Activated naive CD8-positive, alpha-beta T cell treated with anti-CD3 and anti-CD28 coated beads for 36 hours (primary cell): ENCODE measurements around the gene SPRY1. TPM values are rescaled to one million over a fixed set of nuclear protein-coding genes. Genes with fewer than 3 reads are reported as not detected.
A peak's percentile ranks its signal among the peaks of the same experiment; 100 is the strongest.

ENCODE experiments used
- DNase-seq: peaks from one replicate; pipeline ENCODE4 v3.0.0; 2021
- H3K27ac Mint-ChIP-seq: one replicate; pipeline ENCODE4 v1.8.0; 2022; ENCODE audit warnings: mild to moderate bottlenecking, moderate library complexity, mixed read lengths
- H3K27me3 Mint-ChIP-seq: one replicate; pipeline ENCODE4 v1.8.0; 2022; ENCODE audit warnings: mild to moderate bottlenecking, mixed read lengths
- H3K36me3 Mint-ChIP-seq: one replicate; pipeline ENCODE4 v1.8.0; 2021; ENCODE audit warnings: mild to moderate bottlenecking, mixed read lengths
- H3K4me1 Mint-ChIP-seq: one replicate; pipeline ENCODE4 v1.8.0; 2021; ENCODE audit warnings: mixed read lengths
- H3K4me3 Mint-ChIP-seq: one replicate; pipeline ENCODE4 v1.8.0; 2022; ENCODE audit warnings: mild to moderate bottlenecking, moderate library complexity, mixed read lengths
- H3K9me3 Mint-ChIP-seq: one replicate; pipeline ENCODE4 v1.8.0; 2022; ENCODE audit warnings: mixed read lengths
- total RNA-seq, 2 experiments: library from RNA; stranded (reverse); gene quantifications; one replicate each; pipeline ENCODE4 v1.2.3, GENCODE V29; 2021

The SPRY1 gene
- total RNA-seq, 2 experiments from 2014 or later: 91.1 to 93.0 TPM

DNA sequence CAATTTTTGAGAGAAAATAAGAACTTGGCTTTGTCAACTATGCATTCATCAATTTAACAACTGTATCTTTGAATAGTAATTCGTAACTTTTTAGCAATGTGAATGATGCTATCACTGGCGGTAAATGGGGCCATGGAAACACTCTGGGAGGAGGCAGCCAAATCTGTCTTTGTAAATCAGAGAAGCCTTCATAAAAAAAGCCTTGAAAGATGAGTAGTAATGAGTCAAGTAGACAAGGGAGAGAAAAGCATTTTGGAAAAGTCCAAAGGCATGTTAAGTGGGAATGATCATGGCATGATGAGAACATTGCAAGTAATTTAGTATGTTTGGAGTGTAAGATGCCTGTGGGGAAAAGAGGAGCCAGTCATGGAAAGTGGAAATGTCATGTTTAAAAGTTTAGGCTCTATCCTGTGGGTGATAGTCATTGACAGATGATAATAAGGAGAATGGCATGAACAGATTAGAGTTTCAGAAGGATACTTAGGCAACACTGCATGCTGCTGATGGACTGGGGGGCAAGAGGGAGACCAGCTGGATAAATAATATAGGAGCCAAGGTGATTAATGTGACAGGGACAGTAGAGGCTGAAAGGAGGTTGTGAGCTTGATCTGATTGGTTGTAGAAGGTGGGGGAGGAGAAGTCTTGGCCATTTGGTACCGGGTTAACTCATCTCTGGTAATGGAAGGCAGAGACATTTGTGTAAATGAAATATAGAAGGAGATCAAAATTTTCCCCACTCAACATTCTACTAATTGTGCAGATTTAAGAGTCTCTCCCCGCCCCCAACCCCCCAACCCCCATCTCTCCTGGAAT is 16.3 kb downstream of the SPRY1 start:
- Mint-ChIP-seq H3K9me3 (peaks cover 4% of the 10 kb centered on the region), H3K4me3 (peak overlapping the region; percentile 26), H3K4me1 (peaks cover 48% of the 10 kb centered on the region), H3K27me3 (no peaks in the 10 kb centered on the region), H3K27ac (peak overlapping the region; percentile 83), H3K36me3 (peaks cover 7% of the 10 kb centered on the region)
- no peak for DNase-seq

DNA sequence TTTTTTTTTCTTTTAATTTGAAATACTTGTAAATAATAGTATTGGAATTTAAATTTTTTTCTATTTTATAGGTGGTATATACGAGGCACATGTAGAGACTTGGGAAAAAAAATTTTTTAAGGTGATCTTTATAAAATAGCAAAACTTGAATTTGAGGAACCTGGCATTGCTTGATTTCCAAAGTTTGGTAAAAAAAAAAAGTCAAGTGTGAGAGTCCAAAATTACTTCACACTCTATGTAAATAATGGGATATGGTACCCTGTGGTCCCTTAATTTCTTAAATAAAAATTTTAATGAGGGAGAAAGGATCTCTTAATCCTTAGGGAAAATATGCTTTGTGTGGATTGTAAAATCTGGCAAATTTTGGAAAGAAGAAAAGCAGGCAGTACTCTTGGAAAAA is 19.0 kb downstream of the SPRY1 start:
- no peak overlapping the region for H3K4me3 Mint-ChIP-seq
- no peaks in the 10 kb centered on the region for H3K27me3 Mint-ChIP-seq
- H3K27ac Mint-ChIP-seq: peak overlapping the region; percentile 87
- no peak for DNase-seq
- peaks cover 4% of the 10 kb centered on the region for H3K9me3 Mint-ChIP-seq
- peaks cover 69% of the 10 kb centered on the region for H3K4me1 Mint-ChIP-seq
- peaks cover 6% of the 10 kb centered on the region for H3K36me3 Mint-ChIP-seq

DNA sequence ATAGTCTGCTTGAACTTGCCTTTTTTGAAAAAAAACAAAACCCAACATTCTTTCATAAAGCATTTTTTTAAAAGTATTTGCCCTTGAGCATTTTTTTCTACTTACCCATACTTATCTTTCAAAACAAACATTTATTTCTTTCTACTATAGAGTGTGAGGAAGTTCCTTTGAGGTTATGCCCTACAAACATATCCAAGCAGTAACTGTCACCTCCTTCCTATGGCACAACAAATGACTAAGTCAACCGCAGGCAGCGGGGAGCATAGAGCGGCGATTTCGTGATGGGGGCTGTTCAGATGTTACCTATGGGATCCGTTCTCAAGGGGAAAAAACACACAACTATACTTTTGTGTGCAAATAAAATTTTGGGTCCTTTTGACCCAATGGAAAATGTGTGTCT is 19.4 kb downstream of the SPRY1 start:
- Mint-ChIP-seq H3K9me3 (peaks cover 4% of the 10 kb centered on the region), H3K36me3 (peaks cover 6% of the 10 kb centered on the region), H3K27ac (peak overlapping the region; percentile 87), H3K27me3 (no peaks in the 10 kb centered on the region), H3K4me3 (peak overlapping the region; percentile 6), H3K4me1 (peaks cover 73% of the 10 kb centered on the region)
- DNase-seq: peak; percentile 76

DNA sequence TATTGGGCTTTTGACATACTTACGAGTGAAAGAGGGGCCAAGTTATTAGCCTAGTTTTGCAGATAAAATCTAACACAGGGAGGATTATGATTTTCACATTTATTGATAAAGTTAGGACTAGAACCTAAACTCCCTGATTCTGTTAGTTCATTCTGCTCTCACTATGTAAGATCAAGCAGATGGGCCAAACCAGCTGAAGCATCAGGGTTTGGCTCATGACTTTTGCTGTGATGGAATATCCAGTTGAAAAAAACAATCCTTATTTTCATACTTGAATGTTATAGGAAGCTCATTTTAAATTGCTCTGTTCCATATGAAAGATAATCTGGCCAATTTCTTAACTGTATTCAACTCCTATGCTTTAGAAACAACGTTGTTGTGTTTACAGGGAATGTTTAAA is 21.2 kb downstream of the SPRY1 start:
- H3K27ac Mint-ChIP-seq: peak overlapping the region; percentile 98
- H3K4me1 Mint-ChIP-seq: peaks cover 74% of the 10 kb centered on the region
- H3K9me3 Mint-ChIP-seq: peaks cover 2% of the 10 kb centered on the region
- no peak for DNase-seq
- no peaks in the 10 kb centered on the region for H3K27me3 Mint-ChIP-seq
- peaks cover 4% of the 10 kb centered on the region for H3K36me3 Mint-ChIP-seq
- no peak overlapping the region for H3K4me3 Mint-ChIP-seq

DNA sequence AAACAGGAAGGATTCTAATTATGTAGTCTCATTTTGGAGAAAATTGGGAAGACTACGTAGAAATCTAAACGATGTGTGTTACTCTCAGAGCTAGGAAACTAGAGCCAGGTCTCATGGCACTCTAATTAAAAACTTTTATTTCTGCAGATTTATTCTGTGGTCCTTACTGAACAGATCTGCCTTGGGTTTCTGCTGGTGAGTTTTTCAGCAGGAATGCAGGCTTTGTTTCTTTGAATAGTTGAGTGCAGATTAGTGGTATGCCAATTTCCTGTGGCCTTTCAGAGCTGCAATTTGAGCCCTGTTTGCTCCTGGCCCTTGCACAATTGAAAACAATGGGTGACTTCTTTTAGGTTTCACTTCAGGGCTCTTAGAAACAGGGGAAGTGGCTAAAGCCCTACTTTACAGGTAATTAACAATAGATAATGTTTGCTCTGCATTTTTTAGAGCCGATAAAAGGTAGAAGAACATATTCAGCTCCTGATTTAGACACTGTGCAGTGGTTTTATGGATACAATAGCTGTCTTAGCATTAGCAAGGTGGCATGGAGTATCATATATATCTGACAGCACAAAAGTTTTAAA is 21.8 kb downstream of the SPRY1 start:
- H3K36me3 Mint-ChIP-seq: no peaks in the 10 kb centered on the region
- H3K4me3 Mint-ChIP-seq: peak overlapping the region; percentile 19
- no peaks in the 10 kb centered on the region for H3K27me3 Mint-ChIP-seq
- peaks cover 74% of the 10 kb centered on the region for H3K4me1 Mint-ChIP-seq
- no peak for DNase-seq
- H3K9me3 Mint-ChIP-seq: no peaks in the 10 kb centered on the region
- H3K27ac Mint-ChIP-seq: peak overlapping the region; percentile 98

DNA sequence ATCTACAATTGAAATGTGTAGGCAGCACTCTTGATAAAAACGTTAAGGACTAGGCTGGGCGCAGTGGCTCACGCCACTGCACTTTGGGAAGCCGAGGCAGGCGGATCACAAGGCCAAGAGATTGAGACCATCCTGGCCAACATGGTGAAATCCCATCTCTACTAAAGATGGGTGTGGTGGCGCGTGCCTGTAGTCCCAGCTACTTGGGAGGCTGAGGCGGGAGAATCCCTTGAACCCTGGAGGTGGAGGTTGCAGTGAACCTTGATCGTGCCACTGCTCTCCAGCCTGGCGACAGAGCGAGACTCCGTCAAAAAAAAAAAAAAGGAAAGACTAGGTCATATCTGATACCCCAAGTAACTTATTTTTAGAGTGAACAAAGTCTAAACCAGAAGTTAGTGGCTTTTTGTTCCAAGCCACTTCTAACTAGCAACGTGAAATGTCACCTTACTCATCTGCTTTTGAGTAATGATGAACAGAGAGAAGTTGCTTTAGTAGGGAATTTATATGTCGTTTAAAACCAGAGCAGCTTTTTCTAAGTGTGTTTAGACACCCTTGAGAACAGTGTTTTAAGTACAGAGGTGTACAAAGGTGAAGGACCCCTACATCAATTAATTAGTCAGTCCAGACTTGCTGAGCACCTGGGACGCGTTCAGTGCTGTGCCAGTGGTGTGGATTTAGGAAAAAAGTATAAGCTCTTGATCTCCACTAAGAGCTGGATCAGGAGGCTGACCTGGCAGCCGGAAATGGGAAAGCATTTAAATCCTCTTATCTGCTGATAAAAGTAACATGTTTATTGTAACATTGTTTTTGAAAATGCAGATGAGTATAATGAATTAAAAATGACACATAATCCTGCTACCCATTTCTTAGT is 23.5 kb downstream of the SPRY1 start:
- Mint-ChIP-seq H3K9me3 (no peaks in the 10 kb centered on the region), H3K27ac (peak overlapping the region; percentile 98), H3K36me3 (no peaks in the 10 kb centered on the region), H3K4me3 (peak overlapping the region; percentile 69), H3K4me1 (peaks cover 75% of the 10 kb centered on the region), H3K27me3 (no peaks in the 10 kb centered on the region)
- no peak for DNase-seq

DNA sequence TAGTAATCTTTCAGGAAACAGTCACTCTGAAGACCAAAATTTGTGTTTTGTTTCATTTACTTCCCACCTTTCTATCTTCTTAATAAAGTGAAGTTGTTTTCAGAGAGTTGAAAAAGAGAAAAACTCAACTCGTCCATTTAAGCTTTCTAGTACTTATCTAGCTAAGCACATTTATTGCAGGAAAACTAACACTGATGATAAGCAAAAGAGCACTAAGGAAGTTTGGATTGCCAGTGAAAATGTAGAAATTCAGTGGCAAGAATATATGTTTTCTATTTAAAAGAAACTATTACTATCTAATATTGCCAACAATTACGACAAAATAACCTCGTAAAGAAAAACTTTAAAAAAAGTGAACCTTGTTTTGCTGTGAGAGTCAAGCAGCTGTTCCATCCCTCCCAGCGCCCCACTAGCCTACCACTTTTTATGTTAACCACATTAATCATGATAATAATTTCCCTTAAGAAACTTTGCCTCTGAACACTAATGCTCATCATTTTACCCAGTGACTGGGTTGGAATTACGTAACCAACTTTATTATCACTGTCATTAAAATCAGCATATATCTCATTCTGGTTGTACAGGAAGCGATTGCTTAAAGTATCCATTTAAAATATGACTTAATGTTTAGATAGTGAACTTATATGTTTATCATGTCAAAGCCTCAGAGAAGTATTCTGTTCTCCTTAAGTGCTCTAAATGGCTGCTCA is 24.8 kb downstream of the SPRY1 start:
- Mint-ChIP-seq H3K4me3 (peak overlapping the region; percentile 71), H3K27ac (peak overlapping the region; percentile 98), H3K4me1 (peaks cover 67% of the 10 kb centered on the region), H3K36me3 (peaks cover 5% of the 10 kb centered on the region), H3K27me3 (no peaks in the 10 kb centered on the region), H3K9me3 (peaks cover 4% of the 10 kb centered on the region)
- DNase-seq: no peak

DNA sequence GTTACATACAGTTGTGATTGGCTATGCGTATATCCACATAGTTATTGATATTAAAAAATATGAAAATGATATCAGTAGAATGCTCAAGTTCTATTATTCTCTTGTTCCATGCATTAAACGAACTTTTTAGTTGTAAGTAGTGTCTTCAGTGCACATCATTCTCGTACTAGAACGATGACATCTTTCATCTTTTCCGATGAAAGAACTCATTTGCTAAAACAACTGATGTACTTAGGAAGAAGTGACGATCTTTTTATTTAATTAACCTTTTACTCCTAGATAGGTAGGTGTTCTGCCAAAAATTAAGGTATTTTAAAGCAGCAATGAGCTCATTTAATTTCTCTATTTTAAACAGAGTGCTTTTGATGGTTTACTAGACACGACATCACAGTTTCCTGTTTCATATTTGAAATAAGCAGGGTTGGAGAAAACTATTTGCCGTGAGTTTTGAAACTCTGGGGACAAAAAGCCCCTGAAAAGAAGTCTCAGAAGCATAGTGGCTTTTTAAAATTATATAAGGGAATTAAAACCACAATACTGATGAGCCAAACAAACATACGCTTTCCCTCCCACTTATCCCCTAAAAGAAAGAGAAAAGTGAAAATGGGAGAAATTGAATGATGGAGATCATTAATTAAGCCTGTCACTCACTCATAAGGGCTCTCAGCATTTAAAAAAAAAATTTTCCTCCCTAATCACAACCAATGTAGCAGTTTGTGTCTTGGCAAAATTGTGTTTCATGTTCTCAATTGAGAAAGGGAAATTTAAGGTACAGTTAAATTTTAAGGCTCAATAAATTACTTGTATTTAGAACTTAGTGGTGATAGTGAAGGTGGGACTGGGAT is 25.6 kb downstream of the SPRY1 start:
- Mint-ChIP-seq H3K9me3 (peaks cover 10% of the 10 kb centered on the region), H3K4me1 (peaks cover 62% of the 10 kb centered on the region), H3K27me3 (no peaks in the 10 kb centered on the region), H3K36me3 (peaks cover 12% of the 10 kb centered on the region), H3K4me3 (peak overlapping the region; percentile 71), H3K27ac (peak overlapping the region; percentile 98)
- DNase-seq: no peak

DNA sequence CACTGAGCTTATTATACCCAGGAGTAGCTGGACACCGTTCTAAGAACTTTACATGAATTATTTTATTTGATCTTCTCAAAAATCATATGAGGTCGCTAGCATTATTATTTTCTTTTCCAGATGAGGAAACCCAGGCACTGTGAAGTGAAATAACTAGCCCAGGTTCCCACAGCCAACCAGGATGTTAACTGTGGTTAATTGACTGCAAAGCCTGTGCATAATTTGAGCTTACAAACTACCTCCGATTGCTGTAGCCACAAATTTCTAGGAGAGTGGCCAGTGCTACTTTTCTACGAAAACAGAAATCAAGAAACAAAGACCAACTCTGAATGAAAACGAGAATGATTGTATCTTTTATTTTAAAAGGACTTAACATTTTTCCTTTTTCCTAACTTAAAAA is 27.2 kb downstream of the SPRY1 start:
- H3K9me3 Mint-ChIP-seq: peaks cover 15% of the 10 kb centered on the region
- H3K4me1 Mint-ChIP-seq: peaks cover 50% of the 10 kb centered on the region
- peak overlapping the region; percentile 98 for H3K27ac Mint-ChIP-seq
- DNase-seq: no peak
- no peaks in the 10 kb centered on the region for H3K27me3 Mint-ChIP-seq
- H3K36me3 Mint-ChIP-seq: peaks cover 24% of the 10 kb centered on the region
- H3K4me3 Mint-ChIP-seq: no peak overlapping the region

DNA sequence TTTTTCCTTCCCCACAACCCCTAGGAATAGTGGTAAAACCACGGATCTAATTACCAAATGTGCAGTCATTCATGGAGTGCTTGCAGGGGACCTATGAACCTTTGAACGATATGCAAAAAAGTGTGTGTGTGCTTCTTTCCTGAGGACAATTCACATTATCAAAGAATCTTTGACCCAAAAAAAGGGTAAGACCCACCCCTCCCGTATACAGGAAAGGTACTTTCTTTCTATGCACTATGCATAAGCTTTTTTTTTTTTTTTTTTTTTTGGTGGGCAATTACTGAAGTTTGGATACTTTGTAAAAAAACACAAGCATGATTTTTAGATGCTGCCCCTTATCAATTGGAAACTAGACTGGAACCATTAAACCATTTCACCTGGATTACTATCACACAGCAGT is 31.4 kb downstream of the SPRY1 start:
- DNase-seq: no peak
- Mint-ChIP-seq H3K27ac (no peak overlapping the region), H3K4me1 (peaks cover 30% of the 10 kb centered on the region), H3K27me3 (no peaks in the 10 kb centered on the region), H3K9me3 (peaks cover 24% of the 10 kb centered on the region), H3K36me3 (peaks cover 37% of the 10 kb centered on the region), H3K4me3 (no peak overlapping the region)

DNA sequence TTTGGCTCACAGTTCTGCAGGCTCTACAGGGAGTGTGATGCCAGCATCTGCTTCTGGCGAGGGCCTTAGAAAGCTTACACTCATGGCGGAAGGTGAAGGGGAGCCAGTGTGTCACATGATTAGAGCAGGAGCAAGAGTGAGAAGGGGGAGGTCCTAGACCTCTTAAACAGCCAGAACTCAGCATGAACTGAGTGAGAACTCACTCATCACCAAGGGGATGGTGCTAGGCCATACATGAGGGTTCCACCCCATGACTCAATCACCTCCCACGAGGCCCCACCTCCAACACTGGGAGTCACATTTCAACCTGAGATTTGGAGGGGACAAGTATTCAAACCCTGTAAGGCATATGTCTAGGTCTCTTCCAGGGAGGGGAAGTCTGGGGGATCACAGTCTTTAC is 33.4 kb downstream of the SPRY1 start:
- no peak for DNase-seq
- H3K9me3 Mint-ChIP-seq: peaks cover 27% of the 10 kb centered on the region
- no peaks in the 10 kb centered on the region for H3K27me3 Mint-ChIP-seq
- peak overlapping the region; percentile 59 for H3K27ac Mint-ChIP-seq
- H3K4me3 Mint-ChIP-seq: no peak overlapping the region
- H3K4me1 Mint-ChIP-seq: peaks cover 16% of the 10 kb centered on the region
- peaks cover 37% of the 10 kb centered on the region for H3K36me3 Mint-ChIP-seq

DNA sequence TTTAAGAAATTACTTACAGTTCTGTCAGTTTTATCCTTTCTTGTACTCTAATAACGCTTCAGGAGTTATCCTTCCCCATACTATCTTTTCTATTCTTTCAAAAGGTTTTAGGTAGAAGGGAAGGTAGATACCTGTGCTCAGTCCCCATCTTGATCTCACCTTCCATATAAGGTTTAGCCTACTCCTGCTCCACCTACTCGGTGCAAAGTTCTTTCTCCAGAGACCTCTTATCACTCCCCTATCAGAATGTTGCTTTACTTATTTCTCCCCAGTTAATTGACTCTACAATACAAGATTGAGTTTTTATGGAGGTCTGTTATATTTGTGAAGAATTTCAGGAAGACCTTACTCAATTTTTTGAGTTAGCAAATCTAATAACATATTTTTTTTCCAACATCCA is 33.9 kb downstream of the SPRY1 start:
- H3K36me3 Mint-ChIP-seq: peaks cover 37% of the 10 kb centered on the region
- peaks cover 27% of the 10 kb centered on the region for H3K9me3 Mint-ChIP-seq
- H3K4me3 Mint-ChIP-seq: no peak overlapping the region
- H3K27me3 Mint-ChIP-seq: no peaks in the 10 kb centered on the region
- no peak for DNase-seq
- H3K4me1 Mint-ChIP-seq: peaks cover 16% of the 10 kb centered on the region
- H3K27ac Mint-ChIP-seq: no peak overlapping the region

DNA sequence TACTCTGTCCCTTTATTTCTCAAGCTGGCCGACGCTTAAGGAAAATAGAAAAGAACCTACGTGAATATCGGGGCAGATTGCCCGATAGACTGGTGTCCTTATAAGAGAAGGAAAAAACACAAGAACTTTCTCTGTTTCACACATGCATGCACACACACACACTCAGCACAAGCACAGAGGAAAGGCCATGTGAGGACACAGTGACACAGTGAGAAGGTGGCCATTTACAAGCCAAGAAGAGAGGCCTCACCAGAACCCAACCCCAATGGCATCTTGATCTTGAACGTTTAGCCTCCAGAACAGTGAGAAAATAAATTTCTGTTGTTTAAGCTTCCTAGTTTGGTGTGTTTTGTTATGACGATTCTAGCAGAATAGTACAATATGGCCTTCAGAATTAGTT is 37.0 kb downstream of the SPRY1 start:
- no peak for DNase-seq
- no peak overlapping the region for H3K27ac Mint-ChIP-seq
- peaks cover 12% of the 10 kb centered on the region for H3K9me3 Mint-ChIP-seq
- no peaks in the 10 kb centered on the region for H3K27me3 Mint-ChIP-seq
- peaks cover 16% of the 10 kb centered on the region for H3K4me1 Mint-ChIP-seq
- no peak overlapping the region for H3K4me3 Mint-ChIP-seq
- peaks cover 12% of the 10 kb centered on the region for H3K36me3 Mint-ChIP-seq

DNA sequence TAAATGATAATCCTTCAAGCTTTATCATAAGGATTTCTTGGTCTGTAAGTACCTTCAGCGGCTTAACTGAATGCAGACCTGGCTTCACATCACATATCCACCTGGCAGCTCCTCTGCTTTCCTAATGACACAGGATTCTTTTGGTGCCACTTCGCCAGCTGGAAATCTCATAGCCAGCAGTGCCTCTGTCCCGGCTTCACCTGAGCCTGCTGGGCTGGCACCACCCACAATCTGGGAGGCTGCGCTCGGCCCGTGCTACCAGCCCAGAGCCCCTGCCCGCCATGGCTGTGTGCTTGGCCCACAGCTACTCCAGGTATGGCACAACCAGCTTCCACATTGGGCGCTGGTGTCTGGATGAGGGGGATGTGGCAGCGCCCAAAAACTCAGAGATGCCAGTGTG is 37.4 kb downstream of the SPRY1 start:
- Mint-ChIP-seq H3K36me3 (peaks cover 12% of the 10 kb centered on the region), H3K4me1 (peaks cover 16% of the 10 kb centered on the region), H3K9me3 (peaks cover 11% of the 10 kb centered on the region), H3K4me3 (no peak overlapping the region), H3K27ac (no peak overlapping the region), H3K27me3 (no peaks in the 10 kb centered on the region)
- no peak for DNase-seq
